ENCODE data around the gene CNTN4. TPM values are rescaled to one million over a fixed set of nuclear protein-coding genes. Genes with fewer than 3 reads are reported as not detected.

Gene CNTN4
- total RNA-seq, 1 experiment from 2014 or later: 2.9 TPM

GRCh38 chr3:2516762-2517441 is 418.2 kb downstream of the CNTN4 start:
- Mint-ChIP-seq H3K36me3 (ENCODE audit: insufficient read depth, unreplicated experiment) (no peaks in the 10 kb centered on the region), H3K27me3 (ENCODE audit: unreplicated experiment) (no peaks in the 10 kb centered on the region), H3K27ac (ENCODE audit: unreplicated experiment) (no peak overlapping the region), H3K9me3 (ENCODE audit: low read depth, unreplicated experiment) (peaks cover 7% of the 10 kb centered on the region), H3K4me1 (ENCODE audit: low read depth, unreplicated experiment) (no peaks in the 10 kb centered on the region), H3K4me3 (ENCODE audit: low read depth, unreplicated experiment) (no peak overlapping the region)
- TF ChIP-seq CTCF (IDR thresholded peaks at IDR 0.05; ENCODE audit: unreplicated experiment): no peak
- CTCF ChIA-PET: no interaction called here
- intact Hi-C loops (cut with micrococcal nuclease; ENCODE audit: unreplicated experiment): no loop called here
- no TSS peak for BruUV-seq (replicated peaks)
- no peak for DNase-seq

DNA sequence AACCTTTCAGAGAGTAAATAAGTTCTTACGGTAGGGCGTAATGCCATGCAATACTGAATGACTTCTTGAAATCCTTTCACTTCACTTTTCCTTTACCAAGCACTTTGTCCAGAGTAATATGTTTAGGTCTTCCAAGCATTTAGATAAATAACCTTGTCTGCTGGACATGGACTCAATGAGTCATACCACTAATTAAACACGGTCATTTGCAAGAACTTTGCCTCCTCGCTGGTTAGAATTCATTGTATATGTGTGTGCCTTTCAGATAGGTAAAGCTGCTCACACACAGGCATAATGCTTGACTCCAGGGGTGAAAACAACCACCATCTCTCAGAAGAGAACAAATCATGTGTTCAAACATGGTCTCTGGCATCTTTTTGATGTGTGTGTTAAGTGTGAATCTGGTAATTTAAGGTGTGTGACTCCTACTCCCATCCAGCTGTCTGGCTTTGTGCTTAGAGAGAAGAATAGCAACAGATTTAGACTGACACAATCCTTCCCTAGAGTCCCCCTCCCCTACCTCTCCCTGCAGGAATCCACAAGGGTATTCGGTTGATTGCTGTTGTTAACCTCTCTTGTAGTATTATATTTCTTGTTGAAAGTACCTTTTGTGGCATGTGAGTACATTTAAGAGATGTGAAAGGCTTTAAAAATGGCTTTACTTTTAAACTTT is 419.0 kb downstream of the CNTN4 start:
- H3K9me3 Mint-ChIP-seq (ENCODE audit: low read depth, unreplicated experiment): peaks cover 7% of the 10 kb centered on the region
- BruUV-seq (replicated peaks): no TSS peak
- H3K27ac Mint-ChIP-seq (ENCODE audit: unreplicated experiment): no peak overlapping the region
- DNase-seq: no peak
- H3K4me3 Mint-ChIP-seq (ENCODE audit: low read depth, unreplicated experiment): no peak overlapping the region
- TF ChIP-seq CTCF (IDR thresholded peaks at IDR 0.05; ENCODE audit: unreplicated experiment): no peak
- no peaks in the 10 kb centered on the region for H3K4me1 Mint-ChIP-seq (ENCODE audit: low read depth, unreplicated experiment)
- CTCF ChIA-PET: no interaction called here
- no peaks in the 10 kb centered on the region for H3K36me3 Mint-ChIP-seq (ENCODE audit: insufficient read depth, unreplicated experiment)
- no peaks in the 10 kb centered on the region for H3K27me3 Mint-ChIP-seq (ENCODE audit: unreplicated experiment)
- intact Hi-C loops (cut with micrococcal nuclease; ENCODE audit: unreplicated experiment): no loop called here

GRCh38 chr3:2523281-2523836 is 424.7 kb downstream of the CNTN4 start:
- no TSS peak for BruUV-seq (replicated peaks)
- no peak for TF ChIP-seq CTCF (IDR thresholded peaks at IDR 0.05; ENCODE audit: unreplicated experiment)
- no peak for DNase-seq
- Mint-ChIP-seq H3K4me1 (ENCODE audit: low read depth, unreplicated experiment) (peaks cover 8% of the 10 kb centered on the region), H3K27ac (ENCODE audit: unreplicated experiment) (no peak overlapping the region), H3K4me3 (ENCODE audit: low read depth, unreplicated experiment) (no peak overlapping the region), H3K27me3 (ENCODE audit: unreplicated experiment) (no peaks in the 10 kb centered on the region), H3K36me3 (ENCODE audit: insufficient read depth, unreplicated experiment) (no peaks in the 10 kb centered on the region), H3K9me3 (ENCODE audit: low read depth, unreplicated experiment) (peaks cover 3% of the 10 kb centered on the region)
- intact Hi-C loops (cut with micrococcal nuclease; ENCODE audit: unreplicated experiment): no loop called here
- CTCF ChIA-PET: no interaction called here

DNA sequence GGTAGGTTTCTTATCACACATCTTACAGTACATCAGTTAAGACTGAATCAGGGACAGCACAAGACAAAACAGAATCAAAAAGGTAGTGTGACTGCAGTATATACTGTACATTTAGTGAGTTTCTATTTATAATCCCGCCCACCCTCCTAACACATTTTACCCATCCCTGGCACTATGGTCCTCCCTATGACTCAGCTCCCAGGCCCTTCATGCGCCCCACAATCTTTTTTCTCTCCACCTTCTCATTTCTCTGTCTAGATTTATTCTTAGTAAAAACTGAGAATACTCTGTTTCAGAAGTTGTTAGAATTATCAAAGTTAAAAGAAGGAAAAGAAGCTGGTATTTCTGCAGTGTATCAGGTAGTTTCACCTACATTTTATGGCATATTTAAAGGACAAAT is 427.3 kb downstream of the CNTN4 start:
- Mint-ChIP-seq H3K9me3 (ENCODE audit: low read depth, unreplicated experiment) (peaks cover 3% of the 10 kb centered on the region), H3K4me1 (ENCODE audit: low read depth, unreplicated experiment) (peaks cover 8% of the 10 kb centered on the region), H3K27me3 (ENCODE audit: unreplicated experiment) (no peaks in the 10 kb centered on the region), H3K27ac (ENCODE audit: unreplicated experiment) (no peak overlapping the region), H3K4me3 (ENCODE audit: low read depth, unreplicated experiment) (no peak overlapping the region), H3K36me3 (ENCODE audit: insufficient read depth, unreplicated experiment) (no peaks in the 10 kb centered on the region)
- CTCF ChIA-PET: no interaction called here
- no peak for TF ChIP-seq CTCF (IDR thresholded peaks at IDR 0.05; ENCODE audit: unreplicated experiment)
- intact Hi-C loops (cut with micrococcal nuclease; ENCODE audit: unreplicated experiment): no loop called here
- DNase-seq: no peak
- BruUV-seq (replicated peaks): no TSS peak
